ENCODE results near the gene SAMD15.

SAMD15 gene

DNA sequence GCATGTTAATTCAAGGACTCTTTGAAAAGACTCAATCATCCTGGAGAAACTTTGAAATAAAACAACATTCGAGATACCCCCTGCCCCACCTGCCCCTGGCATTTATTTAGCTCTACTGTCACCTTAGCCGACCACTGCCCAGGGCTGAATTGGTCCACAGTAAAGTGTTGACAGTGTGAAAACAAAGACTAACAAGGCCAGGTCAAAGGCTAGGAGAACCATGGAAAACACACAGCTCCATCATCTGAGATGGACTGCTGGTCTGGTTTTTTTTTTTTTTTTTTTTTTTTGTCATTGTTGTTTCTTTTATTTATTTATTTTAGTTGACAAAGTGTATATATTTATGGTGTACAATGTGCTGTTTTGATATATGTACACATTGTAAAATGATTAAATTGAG lies 30.7 kb upstream of the SAMD15 start:
- no peak for DNase-seq (ENCODE audit: low read depth)
- no peak overlapping the region for H3K4me3 ChIP-seq (ENCODE audit: low read depth, low read length)
- TF ChIP-seq MYC (IDR thresholded peaks at IDR 0.05; ENCODE audit: low read depth, low read length) = no peak
- TF ChIP-seq, protein P1, sequence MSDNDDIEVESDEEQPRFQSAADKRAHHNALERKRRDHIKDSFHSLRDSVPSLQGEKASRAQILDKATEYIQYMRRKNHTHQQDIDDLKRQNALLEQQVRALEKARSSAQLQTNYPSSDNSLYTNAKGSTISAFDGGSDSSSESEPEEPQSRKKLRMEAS (IDR thresholded peaks at IDR 0.05; ENCODE audit: low read depth, low read length) = no peak
- TF ChIP-seq, protein P2, sequence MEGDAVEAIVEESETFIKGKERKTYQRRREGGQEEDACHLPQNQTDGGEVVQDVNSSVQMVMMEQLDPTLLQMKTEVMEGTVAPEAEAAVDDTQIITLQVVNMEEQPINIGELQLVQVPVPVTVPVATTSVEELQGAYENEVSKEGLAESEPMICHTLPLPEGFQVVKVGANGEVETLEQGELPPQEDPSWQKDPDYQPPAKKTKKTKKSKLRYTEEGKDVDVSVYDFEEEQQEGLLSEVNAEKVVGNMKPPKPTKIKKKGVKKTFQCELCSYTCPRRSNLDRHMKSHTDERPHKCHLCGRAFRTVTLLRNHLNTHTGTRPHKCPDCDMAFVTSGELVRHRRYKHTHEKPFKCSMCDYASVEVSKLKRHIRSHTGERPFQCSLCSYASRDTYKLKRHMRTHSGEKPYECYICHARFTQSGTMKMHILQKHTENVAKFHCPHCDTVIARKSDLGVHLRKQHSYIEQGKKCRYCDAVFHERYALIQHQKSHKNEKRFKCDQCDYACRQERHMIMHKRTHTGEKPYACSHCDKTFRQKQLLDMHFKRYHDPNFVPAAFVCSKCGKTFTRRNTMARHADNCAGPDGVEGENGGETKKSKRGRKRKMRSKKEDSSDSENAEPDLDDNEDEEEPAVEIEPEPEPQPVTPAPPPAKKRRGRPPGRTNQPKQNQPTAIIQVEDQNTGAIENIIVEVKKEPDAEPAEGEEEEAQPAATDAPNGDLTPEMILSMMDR (IDR thresholded peaks at IDR 0.05; ENCODE audit: low read depth, low read length) = no peak
- TF ChIP-seq POLR2A (IDR thresholded peaks at IDR 0.05; ENCODE audit: extremely low read depth, insufficient read length) = no peak

DNA sequence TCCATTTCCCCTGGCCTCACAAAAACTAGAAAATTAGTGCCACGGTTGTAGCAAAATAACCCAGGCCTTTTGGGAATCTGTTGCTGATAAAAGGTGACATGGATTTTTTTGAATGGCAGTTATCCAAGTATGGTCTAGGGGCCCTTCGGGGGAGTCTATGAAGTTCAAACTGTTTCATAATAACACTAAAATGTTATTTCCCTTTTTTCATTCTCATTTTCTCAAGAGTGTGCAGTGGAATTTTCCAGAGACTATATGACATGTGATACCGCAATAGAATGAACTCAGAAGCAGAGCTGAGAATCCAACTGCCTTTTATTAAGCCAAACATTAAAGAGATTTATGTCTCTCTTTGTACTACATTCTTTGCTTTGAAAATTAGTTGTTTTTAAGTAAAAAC lies 29.4 kb upstream of the SAMD15 start:
- H3K4me3 ChIP-seq (ENCODE audit: low read depth, low read length) = no peak overlapping the region
- DNase-seq (ENCODE audit: low read depth) = peak; percentile 73
- TF ChIP-seq MYC (IDR thresholded peaks at IDR 0.05; ENCODE audit: low read depth, low read length) = peak; percentile 47; the same call in 1 of the 2 replicates
- TF ChIP-seq POLR2A (IDR thresholded peaks at IDR 0.05; ENCODE audit: extremely low read depth, insufficient read length) = no peak
- TF ChIP-seq, protein P2 (IDR thresholded peaks at IDR 0.05; ENCODE audit: low read depth, low read length) = no peak
- TF ChIP-seq, protein P1 (IDR thresholded peaks at IDR 0.05; ENCODE audit: low read depth, low read length) = 0 out of 2 replicates have a peak, but pooled peaks have one; percentile 8

DNA sequence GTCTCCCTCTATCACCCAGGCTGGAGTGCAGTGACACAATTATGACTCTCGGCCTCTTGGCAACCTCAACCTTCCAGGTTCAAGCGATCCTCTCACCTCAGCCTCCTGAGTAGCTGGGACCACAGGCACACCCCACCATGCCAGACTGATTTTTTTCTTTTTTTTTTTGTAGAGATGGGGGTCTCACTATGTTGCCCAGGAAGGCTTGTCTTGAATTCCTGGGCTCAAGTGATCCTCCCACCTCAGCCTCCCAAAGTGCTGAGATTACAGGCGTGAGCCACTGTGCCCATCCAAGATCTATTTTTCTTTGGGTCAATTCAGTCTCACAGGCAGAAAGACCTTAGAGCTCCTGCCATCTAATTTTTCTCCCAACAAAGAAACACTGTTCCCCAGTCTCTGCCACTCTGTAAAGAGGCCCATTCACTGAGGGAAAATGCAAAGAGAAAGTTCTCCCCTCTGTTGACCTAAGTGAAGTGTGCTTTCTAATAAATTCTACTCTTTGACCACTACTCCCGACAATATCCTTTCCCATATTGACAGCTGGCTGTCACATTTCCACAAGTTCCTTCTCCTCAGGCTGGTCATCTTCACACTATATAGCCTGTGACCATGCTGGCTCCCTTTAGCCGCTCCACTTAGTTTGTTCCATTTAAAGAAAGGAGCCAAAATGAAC lies 23.6 kb upstream of the SAMD15 start:
- TF ChIP-seq, protein P1 (IDR thresholded peaks at IDR 0.05; ENCODE audit: low read depth, low read length) = no peak
- TF ChIP-seq MYC (IDR thresholded peaks at IDR 0.05; ENCODE audit: low read depth, low read length) = no peak
- TF ChIP-seq, protein P2 (IDR thresholded peaks at IDR 0.05; ENCODE audit: low read depth, low read length) = no peak
- no peak for TF ChIP-seq POLR2A (IDR thresholded peaks at IDR 0.05; ENCODE audit: extremely low read depth, insufficient read length)
- DNase-seq (ENCODE audit: low read depth) = no peak
- no peak overlapping the region for H3K4me3 ChIP-seq (ENCODE audit: low read depth, low read length)

DNA sequence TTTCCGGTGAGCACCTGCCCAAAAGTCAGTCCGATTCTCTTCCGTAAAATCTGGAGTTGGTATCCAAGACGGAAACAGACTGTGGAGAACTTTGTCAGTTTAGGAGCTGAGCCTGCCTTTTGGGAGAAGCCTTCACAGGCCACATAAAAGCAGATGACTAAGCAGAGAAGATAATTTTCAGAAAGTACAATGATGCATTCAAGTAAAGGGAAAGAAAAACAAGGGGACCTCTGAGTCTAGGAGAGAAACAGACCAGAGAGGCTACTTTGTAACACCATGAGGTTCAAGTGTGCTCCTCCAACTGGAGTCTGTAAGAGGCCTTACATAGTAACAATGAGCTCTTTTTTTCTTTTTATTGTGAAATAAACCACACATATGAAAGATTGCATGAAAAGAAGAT lies 21.4 kb upstream of the SAMD15 start:
- no peak for DNase-seq (ENCODE audit: low read depth)
- no peak for TF ChIP-seq POLR2A (IDR thresholded peaks at IDR 0.05; ENCODE audit: extremely low read depth, insufficient read length)

DNA sequence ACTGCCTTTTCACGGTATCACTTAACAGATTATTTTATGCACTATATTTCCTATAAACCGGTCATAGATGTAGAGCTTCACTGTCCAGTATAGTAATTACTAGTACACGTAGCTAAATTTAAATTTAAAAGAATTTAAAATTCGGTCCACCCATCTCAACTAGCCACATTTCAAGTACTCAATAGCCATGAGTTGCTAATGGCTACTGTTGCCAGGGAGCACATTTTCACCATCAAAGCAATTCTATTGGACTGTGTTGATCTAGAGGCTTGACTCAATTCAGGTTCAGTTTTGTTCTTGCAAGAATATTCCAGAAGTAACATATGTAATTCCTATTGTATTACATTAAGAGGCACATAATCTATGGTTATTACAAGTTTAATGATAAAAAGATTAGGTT lies 20.3 kb upstream of the SAMD15 start:
- no peak overlapping the region for H3K4me3 ChIP-seq (ENCODE audit: low read depth, low read length)
- TF ChIP-seq, protein P2 (IDR thresholded peaks at IDR 0.05; ENCODE audit: low read depth, low read length) = no peak
- no peak for TF ChIP-seq POLR2A (IDR thresholded peaks at IDR 0.05; ENCODE audit: extremely low read depth, insufficient read length)
- TF ChIP-seq MYC (IDR thresholded peaks at IDR 0.05; ENCODE audit: low read depth, low read length) = no peak
- DNase-seq (ENCODE audit: low read depth) = no peak

More for the DNA sequence above, 21.4 kb upstream of the SAMD15 start:
- H3K4me3 ChIP-seq (ENCODE audit: low read depth, low read length) = no peak overlapping the region

DNA sequence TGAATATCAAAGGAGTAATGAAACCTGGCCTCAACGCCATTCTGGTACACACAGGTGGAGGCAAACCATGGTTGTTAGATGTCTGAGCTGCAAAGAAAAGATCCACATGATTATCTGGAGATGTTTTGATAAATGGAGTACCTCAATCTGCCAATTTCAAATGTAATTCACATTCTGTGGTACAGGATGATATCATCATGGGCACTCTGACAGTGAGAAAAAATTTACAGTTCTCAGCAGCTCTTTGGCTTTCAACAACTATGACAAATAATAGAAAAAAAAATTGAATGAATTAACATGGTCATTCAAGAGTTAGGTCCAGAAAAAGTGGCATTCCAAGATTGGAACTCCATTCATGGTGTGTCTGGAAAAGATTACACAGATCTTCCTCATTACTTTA lies 17.6 kb upstream of the SAMD15 start:
- TF ChIP-seq POLR2A (IDR thresholded peaks at IDR 0.05; ENCODE audit: extremely low read depth, insufficient read length) (no peak), MYC (IDR thresholded peaks at IDR 0.05; ENCODE audit: low read depth, low read length) (no peak)
- TF ChIP-seq, protein P2 (IDR thresholded peaks at IDR 0.05; ENCODE audit: low read depth, low read length) = no peak
- TF ChIP-seq, protein P1 (IDR thresholded peaks at IDR 0.05; ENCODE audit: low read depth, low read length) = no peak
- H3K4me3 ChIP-seq (ENCODE audit: low read depth, low read length) = no peak overlapping the region
- DNase-seq (ENCODE audit: low read depth) = no peak
